SU-DHL-6 (cell line): ENCODE measurements around the gene ITFG2.

Source experiments
- EZH2phosphoT487 ChIP-seq: fragments of 200-600 bp; sonication (generic), shearing (Covaris generic); conservative IDR thresholded peaks from 2 replicates; pipeline ENCODE4 v1.6.1; 2018; ENCODE audit warnings: mild to moderate bottlenecking, antibody characterized with exemption, low read length, moderate library complexity, mixed read lengths
- TF ChIP-seq, protein P1 (sequence below): fragments of 200-600 bp; sonication (generic); IDR thresholded peaks from one replicate; pipeline ENCODE4 v1.5.1; 2017; ENCODE audit warnings: antibody characterized with exemption, mild to moderate bottlenecking, low read length, moderate library complexity; ENCODE audit not compliant: insufficient read depth, poor library complexity, severe bottlenecking

DNA sequence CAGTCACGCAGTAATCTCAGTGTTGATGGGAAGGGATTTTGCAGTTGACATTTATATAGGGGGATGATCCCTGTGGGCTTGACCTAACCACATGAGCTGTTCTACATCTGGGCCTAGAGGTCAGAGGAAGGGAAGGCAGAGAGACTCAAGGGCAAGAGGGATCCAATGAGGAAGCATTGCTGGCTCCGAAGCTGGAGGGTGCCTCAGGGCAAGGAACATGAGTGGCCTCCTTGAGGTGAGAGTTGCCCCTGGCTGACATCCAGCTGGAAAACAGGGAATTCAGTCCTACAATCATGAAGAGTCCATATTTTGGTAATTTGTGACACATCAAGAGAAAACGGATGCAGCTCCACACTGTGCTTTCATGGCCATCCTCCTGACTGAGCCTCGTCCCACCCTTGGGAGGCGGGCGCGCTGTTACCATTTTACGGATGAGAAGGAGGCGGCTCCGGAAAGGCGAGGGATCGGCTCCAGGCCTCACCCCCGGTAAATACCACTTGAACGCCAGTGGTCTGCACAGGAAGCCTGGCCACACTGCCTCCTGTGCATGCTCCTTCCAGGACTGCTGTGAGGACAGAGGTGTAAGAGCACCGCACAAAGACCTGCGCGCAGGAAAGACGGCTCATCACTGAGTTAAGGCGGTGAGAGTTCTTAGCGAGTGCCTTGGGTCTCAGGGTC lies 36.2 kb upstream of the ITFG2 start:
- TF ChIP-seq, protein P1, sequence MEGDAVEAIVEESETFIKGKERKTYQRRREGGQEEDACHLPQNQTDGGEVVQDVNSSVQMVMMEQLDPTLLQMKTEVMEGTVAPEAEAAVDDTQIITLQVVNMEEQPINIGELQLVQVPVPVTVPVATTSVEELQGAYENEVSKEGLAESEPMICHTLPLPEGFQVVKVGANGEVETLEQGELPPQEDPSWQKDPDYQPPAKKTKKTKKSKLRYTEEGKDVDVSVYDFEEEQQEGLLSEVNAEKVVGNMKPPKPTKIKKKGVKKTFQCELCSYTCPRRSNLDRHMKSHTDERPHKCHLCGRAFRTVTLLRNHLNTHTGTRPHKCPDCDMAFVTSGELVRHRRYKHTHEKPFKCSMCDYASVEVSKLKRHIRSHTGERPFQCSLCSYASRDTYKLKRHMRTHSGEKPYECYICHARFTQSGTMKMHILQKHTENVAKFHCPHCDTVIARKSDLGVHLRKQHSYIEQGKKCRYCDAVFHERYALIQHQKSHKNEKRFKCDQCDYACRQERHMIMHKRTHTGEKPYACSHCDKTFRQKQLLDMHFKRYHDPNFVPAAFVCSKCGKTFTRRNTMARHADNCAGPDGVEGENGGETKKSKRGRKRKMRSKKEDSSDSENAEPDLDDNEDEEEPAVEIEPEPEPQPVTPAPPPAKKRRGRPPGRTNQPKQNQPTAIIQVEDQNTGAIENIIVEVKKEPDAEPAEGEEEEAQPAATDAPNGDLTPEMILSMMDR = no peak
- TF ChIP-seq EZH2phosphoT487 = no peak
